ENCODE data around the gene CCDC86.

DNA sequence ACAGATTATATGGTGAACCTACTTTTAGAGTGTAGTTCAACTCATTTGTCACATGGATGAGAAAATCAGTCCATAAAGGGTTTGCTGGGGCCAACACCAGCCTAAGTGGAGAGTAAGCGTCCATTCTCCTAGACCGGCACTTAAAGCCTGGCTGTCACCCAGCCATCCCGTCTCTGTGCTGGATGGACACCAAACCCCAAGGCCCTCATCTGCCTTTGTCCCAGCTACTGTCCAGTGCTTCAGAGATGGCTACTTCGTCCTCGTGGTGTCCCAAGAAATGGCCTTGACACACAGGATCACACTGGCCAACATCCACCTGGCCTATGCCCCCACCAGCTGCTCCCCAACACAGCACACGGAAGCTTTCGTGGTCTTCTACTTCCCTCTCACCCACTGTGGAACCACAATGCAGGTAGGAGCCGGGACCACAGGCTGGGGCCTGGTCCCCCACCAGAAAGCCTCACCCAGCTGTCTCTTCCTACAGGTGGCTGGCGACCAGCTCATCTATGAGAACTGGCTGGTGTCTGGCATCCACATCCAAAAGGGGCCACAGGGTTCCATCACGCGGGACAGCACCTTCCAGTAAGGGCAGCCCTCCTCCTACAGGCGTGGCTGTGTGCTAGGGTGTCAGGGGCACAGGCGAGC, 28.9 kb downstream of the CCDC86 start:
- TF ChIP-seq CTCF (conservative IDR thresholded peaks at IDR 0.05 in 1 of 2, IDR thresholded peaks at IDR 0.05 in 1 of 2; ENCODE audit: extremely low read depth in 1 of 2, insufficient read depth in 1 of 2, low read depth in 1 of 2, low read length in 2 of 2), result no peak
- TF ChIP-seq EZH2 (IDR thresholded peaks at IDR 0.05; ENCODE audit: borderline replicate concordance, low read length), result no peak
